ENCODE results near the gene DPP6.
"Not testable (repeated sequence)": the region's sequence is repeated elsewhere in the genome, so short reads cannot be mapped to it uniquely, and the experiment has no call there.

DPP6 gene

DNA sequence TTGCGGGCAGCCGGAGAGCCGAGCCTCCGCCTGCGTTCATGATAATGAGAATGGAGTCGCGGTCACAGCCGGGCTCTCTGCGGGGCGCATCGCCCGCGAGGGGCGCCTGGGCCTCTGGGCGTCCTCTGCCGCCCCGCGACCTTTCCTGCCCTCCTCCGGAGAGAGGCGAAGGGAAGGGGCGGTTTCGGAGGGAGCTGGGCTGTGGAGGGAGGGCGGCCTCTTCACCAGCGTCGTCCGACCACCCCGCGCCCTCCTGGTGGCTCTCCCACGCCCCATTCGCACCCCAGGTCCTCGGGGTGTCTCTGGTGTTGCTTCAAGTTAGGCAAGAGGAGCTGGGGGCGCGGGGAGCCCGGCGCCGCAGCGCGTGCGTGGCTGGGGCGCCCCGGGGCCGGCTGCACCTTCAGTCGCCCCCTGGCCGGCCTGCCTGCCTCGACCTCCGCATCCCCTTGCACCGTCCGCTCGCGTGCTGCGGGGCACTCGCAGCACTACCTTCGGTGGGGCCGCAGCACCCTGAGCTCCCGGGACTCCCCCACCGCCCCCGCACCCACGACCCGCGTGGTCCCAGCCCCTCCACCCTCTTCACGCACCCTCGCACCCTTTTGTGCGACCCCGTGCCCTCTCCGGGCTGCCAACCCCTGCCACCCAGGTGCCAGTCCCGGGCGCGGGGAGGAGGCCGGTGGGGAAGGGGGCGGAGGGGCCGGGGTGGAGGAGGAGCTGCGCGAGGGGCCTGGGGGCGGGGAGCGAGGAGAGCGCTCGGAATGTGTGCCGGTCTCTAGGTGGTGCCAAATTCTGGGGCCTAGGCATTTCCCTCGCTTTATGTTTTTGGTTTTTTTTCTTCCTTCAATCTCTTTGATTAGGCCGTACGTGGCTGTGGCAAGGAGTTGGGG, at the start of gene DPP6:
TSS of gene DPP6 (plus strand) at position 756 of the 887 bp plus-strand sequence.
- DNase-seq = not testable (repeated sequence)

DNA sequence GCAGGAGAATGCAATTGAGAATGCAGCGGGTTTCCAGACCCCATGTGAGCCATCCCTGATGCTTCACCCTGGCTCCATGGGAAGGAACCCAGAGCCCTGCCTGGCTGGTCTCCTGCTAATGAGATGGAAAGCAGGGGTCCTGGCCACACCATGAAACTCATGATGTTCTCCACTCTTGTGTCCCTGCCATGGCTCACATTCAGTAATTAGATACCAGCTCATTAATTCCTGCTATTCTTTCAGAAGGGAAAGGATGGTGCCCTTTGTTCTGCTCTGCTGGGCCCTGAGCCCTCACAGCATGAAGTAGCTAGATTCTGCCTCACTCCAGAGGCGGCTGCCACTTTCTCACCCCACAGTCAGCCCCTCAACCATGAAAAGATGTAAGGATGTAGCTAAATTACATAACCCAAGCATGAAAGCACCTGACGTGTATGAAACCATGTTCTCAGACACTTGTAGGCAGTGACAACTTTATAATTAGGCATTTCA, 42.7 kb upstream of the DPP6 start:
- not testable (repeated sequence) for DNase-seq

DNA sequence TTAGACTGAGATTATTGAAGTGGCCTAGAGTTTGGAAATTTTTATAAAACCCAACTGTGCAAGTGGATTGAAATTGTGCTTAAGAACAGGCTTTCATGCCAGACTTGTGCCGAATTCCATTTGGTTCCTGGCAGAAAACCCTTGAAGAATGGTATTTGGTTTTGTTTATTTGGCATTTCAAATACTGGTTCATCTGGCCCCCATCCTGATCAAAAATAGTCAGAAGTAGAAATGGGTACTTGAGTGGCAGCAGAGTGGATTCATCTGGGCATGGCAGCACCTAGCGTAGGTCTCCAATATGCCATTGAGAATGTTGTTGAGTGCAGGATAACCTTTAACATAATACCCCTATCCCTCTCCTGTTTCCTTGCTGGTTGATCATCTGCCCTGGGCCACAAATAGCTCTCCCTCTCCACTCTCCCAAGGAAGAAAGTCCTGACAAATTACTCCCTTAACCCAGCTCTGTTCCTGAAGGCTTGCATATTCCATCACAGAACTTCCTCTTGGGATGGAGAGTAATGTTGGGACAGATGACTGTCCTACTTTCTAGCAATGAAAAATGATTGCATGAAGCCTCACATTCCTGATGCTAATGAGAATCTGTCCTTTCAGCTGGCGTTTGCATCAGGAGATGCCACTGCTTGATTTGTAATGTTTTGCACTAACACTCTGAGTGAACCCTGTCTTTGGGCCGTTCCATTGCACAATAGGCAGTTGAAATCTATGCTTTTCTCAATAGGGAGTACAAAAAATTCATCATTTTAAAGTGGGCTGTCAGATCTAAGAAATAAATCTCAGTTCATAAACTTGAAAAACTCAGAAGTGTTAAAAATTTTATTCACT, 41.3 kb upstream of the DPP6 start:
- DNase-seq = not testable (repeated sequence)

DNA sequence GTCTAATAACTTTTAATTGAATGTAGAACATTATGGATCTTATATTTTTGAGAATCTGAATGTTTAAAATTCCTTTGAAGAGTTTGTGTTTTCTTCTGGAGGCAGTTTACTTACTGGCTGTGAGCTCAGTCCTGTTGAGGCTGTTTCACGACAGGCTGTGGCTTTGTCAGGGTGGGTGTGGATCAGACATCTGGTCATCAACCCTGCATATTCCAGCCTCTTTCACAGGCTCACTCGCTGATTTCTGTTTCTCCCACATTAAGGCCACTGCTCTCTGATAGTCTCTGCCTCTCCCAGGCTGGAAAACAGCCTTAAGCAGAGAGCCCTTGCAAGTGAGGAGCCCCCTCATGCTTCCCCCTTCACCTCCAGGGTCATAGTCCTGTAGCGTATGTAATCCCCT, 39.4 kb upstream of the DPP6 start:
- DNase-seq = not testable (repeated sequence)

DNA sequence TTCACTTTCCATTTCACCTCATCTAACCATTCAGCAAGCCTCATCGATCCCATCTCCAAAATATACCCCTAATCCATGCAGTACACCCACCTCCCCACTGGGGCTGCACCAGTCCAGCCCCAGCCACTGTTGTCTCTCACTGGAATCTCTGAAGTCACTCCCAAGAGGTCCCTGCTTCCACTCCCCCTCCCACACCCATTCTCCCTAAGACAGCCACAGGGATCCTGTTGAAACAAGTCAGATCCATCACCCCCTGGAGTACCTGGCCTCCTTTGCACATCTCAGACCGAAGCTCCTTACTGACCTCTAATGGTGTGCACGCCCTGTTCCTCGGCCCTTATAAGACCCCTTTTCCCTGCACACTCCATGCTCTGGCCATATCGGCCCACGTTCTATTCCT, 36.6 kb upstream of the DPP6 start:
- not testable (repeated sequence) for DNase-seq

DNA sequence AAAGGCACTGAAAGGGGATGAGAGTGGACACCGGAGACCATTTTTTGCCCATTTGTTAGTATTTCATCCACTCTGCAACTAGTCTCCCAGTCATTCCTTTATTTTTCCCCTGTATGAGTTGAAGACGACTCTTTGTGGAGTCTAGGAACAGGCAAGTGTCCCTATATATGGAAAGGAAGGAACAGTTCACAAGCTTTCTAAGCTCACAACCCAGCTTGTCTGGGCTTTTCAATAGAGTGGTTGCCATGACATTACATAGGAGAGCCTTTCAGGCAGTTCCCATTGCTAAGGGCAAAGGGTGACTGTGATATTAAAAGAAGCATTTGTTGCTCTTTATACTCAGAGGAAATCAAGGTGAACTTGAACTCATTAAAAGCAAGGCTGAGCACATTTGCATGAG, 33.8 kb upstream of the DPP6 start:
- not testable (repeated sequence) for DNase-seq

DNA sequence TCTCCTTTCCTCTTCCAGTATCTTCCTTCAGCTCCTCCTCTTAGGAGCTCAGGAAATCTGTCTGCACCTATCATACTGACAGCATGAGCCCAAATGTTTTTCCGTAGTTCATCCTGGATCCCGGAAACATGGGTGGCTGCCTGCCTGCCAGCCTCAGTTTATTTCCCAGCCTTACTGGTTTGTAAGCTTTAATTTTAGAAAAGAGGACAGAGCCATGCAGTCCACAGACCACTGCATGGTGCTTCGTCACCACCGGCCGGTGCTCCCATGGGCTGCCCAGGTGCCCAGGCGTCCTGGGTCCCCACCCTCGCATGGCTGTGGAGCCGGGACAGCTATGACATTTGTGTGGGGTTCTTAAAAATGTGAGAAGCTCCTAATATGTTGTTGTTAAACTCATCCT, 24.4 kb upstream of the DPP6 start:
- DNase-seq = not testable (repeated sequence)

DNA sequence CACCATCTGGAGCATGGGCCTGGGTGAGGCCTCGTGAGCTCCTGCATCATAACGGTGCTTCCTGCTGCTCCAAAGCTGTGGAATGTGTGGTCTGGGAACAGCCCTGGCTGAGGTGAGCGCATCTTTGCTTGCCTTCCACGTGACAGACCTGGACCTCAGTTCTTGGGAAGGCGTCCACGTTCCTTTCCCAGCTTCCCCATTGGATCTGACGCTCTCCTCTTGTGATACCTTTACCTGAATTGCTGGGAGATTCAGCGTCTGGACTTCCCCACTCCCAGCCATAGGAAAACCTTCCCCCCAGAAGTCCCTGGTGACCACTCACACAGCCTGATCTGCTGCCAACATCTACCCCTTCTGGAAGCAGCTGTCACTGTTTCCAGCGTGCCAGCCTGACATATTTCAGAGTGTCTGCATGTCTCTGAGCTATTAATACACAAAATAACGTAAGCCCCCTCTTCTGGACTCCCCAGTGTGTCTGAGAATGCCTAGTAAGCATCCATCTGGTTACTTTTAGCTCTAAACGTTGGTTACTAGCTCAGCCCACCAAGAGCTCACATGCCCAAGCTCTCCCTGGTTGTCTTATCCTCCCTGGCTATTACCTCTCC, 21.6 kb upstream of the DPP6 start:
- not testable (repeated sequence) for DNase-seq

DNA sequence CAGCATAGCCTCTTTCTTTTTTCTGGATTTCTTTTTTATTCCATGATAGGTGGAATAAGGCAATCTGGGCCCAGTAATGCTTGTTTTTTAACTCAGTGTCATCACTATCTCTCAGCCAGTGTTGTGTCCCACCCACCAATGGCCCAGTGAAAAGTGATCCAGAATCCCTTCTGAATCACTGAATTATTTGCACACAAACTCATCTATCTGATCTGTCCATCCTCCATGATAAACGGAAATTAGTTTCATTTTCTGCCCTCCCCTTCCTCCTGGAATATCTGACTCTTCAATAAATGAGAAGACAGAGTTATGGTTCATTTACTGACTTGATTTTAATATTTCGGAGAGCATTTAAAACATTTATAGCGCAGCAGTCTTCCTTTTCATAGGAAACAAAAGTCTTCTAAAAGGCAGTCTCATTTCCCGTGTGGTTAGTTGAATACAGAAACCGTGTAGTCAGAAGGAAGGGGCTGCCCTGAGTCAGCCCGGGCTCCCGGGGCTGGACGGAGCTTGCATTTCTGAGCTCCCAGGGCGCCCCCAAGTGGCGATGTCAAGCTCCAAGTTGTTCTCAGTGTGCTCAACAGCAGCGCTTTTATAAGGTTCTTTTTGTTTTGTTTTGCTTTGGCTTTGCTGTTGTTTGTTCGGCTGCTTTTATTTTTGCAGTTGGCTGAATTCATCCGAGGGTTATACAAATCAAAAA, 12.6 kb upstream of the DPP6 start:
- DNase-seq = not testable (repeated sequence)

DNA sequence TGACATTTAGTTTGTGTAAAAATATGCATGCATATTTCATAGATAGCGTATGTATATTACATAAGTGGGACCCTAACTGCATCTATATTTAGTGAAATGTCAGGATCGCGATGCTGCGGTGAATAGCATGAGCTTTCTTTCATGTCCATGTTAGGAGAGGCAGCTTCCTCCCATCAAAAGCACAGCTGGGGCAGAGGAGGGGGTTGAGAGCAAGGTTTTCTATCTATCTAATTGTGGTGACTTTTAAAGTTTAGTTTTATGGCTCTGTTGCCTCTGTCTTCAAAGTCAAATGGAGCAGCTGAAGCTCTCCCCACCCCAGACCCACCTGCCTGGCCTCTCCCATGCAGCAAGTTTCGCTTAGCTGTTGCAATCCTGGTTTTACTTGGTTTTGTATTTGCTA, 1.8 kb upstream of the DPP6 start:
- DNase-seq = not testable (repeated sequence)

DNA sequence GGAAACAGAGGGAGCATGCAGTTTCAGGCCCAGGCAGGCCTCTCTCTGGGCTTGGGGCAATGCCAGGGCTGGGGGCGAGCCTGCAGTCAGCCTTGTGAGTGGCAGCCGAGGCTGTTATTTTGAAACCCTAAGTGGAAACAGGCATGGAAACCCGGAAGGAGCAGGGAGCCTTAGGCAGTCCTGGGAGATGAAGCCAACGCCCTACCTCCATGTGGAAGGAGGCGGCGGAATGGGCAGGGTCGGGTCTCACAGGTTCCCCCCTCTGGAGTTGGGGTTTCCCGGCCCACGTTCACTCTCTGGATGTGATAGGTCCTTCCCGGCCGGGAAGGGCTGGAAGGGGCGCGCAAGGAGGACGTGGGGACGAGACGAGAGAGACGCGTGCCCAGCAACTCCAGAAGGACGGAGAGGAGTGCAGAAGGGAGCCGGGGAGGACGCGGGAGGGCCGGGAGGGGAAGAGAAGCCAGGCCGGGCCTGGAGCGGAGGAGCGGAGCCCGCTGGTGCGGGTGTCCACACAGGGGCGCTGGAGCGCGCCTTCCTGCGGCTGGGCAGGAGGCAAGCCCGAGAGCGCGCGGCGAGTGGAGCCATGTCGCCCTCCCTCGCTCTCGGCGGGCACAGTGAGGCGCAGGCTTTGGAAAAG, 1.1 kb upstream of the DPP6 start:
- DNase-seq = not testable (repeated sequence)

DNA sequence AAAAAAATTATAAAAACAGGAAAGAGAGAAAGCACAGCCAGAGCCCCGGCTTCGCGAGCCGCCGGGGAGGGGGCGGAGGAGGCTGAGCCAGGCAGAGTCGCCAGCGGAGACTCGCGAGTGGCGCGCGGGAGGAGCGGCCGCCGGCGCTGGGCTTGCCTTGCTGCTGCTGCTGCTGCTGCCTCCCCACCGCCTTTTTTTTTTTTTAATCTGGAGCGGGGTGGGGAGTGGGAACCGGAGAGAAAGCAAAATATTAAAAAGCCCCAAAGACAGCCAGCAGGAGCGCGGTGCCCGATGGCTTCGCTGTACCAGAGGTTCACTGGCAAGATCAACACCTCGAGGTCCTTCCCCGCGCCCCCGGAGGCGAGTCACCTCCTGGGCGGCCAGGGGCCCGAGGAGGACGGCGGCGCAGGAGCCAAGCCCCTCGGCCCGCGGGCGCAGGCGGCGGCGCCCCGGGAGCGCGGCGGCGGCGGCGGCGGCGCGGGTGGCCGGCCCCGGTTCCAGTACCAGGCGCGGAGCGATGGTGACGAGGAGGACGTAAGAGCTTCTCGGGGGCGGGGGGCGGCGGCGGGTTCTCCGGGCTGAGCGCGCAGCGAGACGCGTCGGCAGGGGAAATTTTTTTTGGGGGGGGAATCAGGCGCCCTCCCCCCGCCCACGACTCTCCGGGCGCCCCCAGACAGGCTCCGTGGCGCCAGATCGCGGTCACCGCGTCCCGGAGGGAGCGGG, 493 bp downstream of the DPP6 start:
- not testable (repeated sequence) for DNase-seq

DNA sequence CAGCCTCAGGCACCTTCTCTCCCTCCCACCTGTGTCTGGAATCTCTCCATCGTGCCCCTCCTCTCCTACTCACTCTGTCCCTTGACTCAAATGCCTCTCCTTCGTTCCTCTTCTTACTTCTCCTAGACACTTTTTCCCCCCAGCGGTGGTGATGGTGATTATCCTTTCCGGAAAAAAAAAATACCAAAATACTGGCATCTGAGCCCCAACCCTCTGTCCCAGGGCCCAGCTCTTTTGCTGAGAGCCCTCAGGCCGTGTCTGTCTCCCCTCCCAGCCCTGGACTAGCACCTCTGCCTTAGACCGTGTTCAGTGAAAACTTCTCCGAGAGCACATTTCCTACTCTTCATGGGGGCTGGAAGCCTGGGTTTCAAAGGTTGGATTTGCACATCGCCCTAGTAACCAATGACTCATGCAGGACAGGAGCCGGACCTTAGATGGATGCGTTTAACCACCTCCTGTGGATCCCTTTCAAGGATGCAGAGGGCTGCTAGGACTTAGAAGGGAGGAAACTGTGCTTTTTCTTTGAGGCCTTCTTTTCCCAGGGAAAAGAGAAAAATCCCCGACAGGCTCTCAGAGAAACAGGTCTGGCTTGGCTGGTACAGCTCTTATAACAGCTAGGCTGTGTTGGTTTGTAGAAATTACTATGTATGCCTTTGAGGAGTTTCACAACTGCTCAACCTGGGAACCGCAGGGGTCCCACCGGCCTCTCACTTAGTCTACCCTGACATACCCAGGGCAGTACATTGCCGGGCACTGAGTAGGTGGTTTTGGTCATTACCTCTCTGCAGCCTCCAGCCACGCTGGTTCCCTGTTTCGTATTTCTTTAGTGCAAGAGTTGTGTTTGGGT, 1.5 kb downstream of the DPP6 start:
- not testable (repeated sequence) for DNase-seq

DNA sequence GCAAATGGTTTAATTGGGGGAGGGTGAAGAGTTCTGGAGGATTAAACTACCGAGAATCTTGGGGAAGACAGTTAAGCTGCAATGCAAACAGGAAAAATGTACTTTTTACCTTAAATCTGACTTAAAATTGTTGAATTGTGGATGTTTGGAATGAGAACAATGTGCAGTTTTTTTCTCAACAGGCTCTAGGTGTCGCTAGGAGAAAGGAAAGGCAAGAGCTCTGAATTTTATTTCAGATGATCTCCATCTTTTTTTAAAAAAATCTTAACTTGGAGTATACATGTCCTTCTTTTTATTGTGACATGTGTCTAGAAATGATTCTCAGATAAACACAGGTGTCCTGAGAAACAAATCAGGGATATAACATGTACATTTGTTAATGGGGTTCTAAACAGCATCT, 2.5 kb downstream of the DPP6 start:
- DNase-seq = not testable (repeated sequence)

DNA sequence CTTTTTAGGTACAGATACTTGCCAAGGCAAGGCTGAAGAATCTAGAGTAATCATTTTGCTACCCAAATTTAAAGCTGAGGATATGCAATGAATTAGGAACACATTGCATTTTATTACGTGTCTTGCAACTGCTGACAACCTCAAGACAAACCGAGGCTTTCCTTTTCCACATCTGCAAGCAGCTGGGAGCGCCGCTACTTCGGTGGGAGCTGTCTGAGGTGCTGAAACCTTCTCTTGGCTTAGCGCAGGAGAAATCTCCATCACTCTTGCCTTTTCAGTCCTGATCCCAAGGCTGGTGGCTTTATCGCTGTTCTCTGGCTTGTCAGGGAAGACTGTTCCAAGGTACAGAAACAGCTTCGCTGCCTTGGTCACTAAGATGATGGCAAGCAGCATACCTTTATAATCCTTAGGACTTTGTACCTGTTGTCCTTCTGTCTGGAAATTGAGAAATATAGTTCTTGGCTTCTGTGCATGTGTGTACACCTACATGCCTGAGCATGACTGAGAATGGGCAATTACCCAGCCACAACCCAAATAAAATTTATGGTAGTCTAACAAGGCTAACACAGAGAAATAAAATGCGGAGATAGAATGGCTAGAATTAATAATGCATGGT, 3.4 kb downstream of the DPP6 start:
- DNase-seq = not testable (repeated sequence)

DNA sequence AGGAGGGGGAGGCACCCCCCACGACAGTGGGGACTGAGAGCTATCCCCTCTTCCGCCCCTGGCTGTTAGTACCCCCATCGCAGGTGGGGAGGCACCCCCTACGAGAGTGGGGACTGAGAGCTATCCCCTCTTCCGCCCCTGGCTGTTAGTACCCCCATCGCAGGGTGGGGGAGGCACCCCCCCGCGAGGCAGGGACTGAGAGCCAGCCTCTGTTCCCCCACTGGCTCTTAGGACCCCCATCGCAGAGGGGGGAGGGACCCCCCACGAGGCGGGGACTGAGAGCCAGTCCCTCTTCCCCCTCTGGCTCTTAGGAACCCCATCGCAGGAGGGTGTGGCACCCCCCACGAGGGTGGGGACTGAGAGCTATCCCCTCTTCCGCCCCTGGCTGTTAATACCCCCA, 6.6 kb downstream of the DPP6 start:
- DNase-seq = not testable (repeated sequence)

DNA sequence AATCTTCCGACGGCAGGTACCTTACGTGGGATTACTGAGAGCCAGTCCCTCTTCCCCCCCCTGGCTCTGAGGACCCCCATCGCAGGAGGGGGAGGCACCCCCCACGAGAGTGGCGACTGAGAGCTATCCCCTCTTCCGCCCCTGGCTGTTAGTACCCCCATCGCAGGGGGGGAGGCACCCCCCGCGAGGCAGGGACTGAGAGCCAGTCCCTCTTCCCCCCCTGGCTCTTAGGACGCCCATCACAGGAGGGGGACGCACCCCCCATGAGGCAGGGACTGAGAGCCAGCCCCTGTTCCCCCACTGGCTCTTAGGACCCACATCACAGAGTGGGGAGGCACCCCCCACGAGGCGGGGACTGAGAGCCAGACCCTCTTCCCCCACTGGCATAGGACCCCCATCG, 8.4 kb downstream of the DPP6 start:
- not testable (repeated sequence) for DNase-seq

DNA sequence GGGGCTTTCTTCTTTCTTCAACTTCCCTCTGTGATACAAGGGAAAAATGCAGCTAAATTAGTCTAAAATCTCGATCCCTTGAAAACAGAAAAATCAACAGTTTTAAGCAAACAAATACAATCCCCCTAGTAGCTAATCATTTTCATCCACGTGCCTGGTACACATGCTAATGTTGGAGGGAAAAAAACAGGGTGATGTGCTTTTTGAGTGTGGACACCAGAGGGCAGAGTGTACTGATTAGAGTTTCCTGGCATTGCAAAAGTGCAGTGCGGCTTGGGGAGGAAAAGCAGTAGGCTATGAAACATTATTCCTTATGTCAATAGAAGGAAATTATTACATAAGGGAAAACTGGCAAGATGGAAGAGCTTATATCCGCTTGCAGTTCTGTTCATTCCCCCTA, 19.6 kb downstream of the DPP6 start:
- peak; percentile 1 for DNase-seq

DNA sequence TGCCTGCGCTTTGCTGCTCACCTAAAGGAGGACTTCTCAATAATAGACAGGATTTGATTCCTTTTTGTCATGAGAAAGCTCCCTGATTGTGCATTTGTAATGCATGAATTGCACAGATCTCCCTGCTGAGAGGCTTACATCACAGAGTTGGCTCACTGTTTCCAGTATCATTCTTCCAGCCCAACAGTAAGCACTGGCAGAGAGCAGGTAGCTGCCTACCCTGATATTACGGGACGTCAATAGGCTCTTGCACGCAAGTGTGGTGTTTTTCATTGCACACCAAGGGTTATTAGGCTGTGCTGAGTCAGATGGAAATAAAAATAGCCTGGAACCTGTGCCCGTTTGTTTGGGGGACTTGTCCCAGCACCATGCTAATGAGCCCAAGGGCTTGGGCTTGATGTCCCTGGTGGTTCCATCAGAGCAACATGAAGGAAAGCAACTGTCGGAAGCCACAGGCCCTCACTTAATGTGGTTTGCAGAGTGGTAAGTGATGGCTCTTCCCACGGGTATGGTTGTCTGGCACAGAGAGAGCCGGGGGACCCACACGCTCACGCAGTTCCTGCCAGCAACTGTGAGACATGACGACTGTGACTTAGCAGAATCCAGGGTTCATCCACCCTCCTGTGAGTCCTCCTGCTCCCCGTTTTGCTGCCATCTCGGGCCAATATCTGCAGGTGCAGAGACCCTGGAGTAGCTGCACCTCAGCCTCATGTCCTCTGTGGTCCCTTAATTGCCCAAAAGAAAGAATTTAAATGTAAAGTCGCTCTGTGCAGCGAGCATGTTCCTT, 20.4 kb downstream of the DPP6 start:
- DNase-seq = not testable (repeated sequence)
